ENCODE measurements around the gene RBP4.
"Not testable (repeated sequence)": the region's sequence is repeated elsewhere in the genome, so short reads cannot be mapped to it uniquely, and the experiment has no call there.

Gene RBP4

DNA sequence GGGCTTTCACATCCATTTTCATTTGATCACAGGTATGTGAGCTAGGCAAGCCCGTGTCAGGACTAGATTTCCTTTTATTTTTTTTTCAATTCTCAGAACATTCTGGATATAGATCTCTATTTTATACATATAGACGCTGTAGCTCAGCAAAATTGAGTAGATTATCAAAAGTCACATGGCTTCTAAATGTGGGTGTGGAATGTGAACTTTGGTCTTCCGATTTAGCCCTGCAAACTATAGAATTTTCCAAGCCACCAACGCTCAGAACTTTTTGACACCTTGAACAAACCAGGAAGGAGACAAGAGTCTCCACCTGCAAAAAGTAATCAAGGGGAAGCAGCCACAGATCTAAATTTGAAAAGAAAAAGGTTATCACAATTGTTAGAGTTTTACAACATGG lies 50.4 kb downstream of the RBP4 start:
- TF ChIP-seq CTCF (conservative IDR thresholded peaks at IDR 0.05) (no peak), ZFX (IDR thresholded peaks at IDR 0.05) (no peak)
- H3K27ac ChIP-seq = no peak overlapping the region

DNA sequence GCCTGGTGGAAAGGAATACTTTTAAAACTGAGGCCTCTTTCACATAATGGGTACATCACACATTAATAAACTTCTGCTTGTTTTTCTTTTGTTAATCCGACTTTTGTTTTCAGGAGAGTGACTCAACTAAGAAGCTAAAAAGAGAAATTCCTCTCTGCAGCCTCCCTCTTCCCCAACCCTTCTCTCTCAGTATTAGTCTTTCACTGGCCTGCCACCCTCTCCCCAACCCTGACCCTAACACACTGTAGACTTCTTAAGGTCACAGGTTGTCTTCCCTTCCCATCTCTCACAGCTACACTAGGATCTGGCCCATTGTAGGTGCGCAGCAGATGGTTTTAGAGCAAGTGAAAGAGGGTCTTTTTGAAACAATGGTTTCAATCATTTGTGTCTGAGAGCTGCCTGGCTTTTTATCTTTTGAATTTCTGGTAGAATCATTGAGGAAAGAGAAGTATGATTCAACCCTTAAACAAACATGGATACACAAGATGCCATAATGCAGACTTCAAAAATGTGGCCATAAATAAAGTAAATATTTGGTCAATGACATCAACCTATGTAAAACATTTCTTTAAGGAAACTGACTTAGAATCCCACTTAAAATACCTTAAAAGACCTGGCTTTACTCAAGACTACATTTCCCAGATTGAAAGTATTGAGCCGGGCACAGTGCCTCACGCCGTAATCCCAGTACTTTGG lies 52.5 kb downstream of the RBP4 start:
- H3K27ac ChIP-seq = peak overlapping the region; percentile 47
- TF ChIP-seq CTCF (conservative IDR thresholded peaks at IDR 0.05) = no peak

DNA sequence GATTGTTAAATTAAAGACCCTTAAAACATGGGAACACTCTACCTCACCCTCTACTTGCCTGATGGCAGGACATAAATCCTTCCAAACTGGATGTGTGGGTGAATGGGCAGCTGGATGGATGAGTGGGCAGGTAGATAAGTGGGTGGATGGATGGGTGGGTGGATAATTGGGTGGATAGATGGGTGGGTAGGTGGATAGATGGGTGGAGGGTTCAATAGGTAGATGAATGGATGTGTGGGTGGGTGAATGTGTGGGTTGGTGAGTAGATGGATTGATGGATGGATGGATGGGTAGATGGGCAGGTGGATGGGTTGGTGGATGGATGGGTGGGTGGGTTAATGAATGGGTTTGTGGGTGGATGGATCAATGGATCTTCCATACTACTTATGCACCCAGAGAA lies 53.5 kb downstream of the RBP4 start:
- TF ChIP-seq CTCF (conservative IDR thresholded peaks at IDR 0.05) = no peak
- TF ChIP-seq ZFX (IDR thresholded peaks at IDR 0.05) = no peak
- no peak overlapping the region for H3K27ac ChIP-seq

DNA sequence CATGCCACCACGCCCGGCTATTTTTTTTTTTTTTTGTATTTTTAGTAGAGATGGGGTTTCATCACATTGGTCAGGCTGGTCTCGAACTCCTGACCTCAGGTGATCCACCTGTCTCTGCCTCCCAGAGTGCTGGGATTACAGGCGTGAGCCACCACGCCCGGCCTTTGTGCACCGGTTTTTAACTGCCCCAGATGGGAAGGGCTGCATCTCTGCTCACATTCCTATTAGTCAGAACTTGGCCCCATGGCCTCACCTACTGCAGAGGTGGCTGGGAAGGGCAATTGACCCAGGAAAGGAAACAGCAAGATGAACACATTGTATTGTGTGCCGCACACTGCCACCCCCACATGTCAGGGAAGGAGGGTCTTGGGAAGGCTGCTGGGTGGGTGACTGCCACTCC lies 54.0 kb downstream of the RBP4 start:
- not testable (repeated sequence) for H3K27ac ChIP-seq

GRCh38 chr10:93542358-93542791 lies 58.7 kb downstream of the RBP4 start:
- no peak overlapping the region for H3K27ac ChIP-seq
- TF ChIP-seq ZFX (IDR thresholded peaks at IDR 0.05) = no peak
- peak; percentile 49 for TF ChIP-seq CTCF (conservative IDR thresholded peaks at IDR 0.05)
